T-helper 1 cell treated with Interleukin-12 subunit alpha and Interleukin-12 subunit beta and Interleukin-4 antibody, amounts not matched to agents 30 μg/mL and 1 μg/mL, for 36 hours (primary cell): Measurements from ENCODE around the gene B3GALT6.

Experiments
- H3K27ac Mint-ChIP-seq: one replicate; pipeline ENCODE4 v1.8.0; 2021; ENCODE audit warnings: mild to moderate bottlenecking, mixed read lengths
- H3K27me3 Mint-ChIP-seq: one replicate; pipeline ENCODE4 v1.8.0; 2021; ENCODE audit warnings: low read depth, mixed read lengths
- H3K36me3 Mint-ChIP-seq: one replicate; pipeline ENCODE4 v1.8.0; 2021; ENCODE audit warnings: low read depth, mixed read lengths
- H3K4me1 Mint-ChIP-seq: one replicate; pipeline ENCODE4 v1.8.0; 2021; ENCODE audit warnings: low read depth, mixed read lengths
- H3K4me3 Mint-ChIP-seq: one replicate; pipeline ENCODE4 v1.8.0; 2021; ENCODE audit warnings: mild to moderate bottlenecking, moderate library complexity, mixed read lengths
- H3K9me3 Mint-ChIP-seq: one replicate; pipeline ENCODE4 v1.8.0; 2021; ENCODE audit warnings: mixed read lengths

Gene B3GALT6

DNA sequence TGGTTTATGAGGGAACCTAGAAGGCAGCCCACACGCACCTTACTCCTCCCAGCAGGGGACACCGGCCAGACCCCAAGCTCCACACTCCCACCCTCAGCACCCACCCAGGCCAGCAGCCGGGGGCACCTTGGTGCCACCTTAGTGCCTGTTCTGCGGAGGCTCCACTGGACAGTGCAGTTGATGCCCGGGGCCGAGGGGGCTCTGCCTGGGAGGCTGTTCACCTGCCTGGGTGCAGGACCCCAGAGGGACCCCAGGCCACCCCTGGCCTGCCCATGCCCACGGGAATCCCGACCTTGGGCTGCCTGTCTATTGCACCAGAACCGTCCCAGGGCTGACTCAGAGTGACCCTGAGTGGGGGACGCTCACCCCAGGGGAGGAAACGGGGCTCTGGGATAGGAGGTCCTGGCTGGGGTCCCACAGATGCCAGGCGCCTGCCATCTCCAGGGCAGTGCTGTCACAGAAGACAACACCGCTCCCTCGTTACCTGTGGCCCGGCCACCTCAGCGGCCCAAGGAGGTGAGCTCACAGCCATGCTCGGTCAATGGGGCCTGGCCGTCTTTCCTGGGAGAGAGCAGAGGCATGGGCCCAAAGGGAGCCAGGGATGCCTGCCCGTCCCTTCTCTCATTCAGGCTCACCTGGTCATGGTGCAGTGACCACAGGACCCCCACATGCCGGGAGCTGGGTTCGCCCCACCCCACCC, 48.9 kb downstream of the B3GALT6 start:
- Mint-ChIP-seq H3K4me3 (no peak overlapping the region), H3K4me1 (no peaks in the 10 kb centered on the region)

GRCh38 chr1:1281533-1282321, 49.7 kb downstream of the B3GALT6 start:
- Mint-ChIP-seq H3K27ac (no peak overlapping the region), H3K9me3 (no peaks in the 10 kb centered on the region), H3K27me3 (no peaks in the 10 kb centered on the region), H3K4me1 (no peaks in the 10 kb centered on the region), H3K4me3 (no peak overlapping the region), H3K36me3 (no peaks in the 10 kb centered on the region)

More for the DNA sequence above, 48.9 kb downstream of the B3GALT6 start:
- Mint-ChIP-seq H3K27me3 (no peaks in the 10 kb centered on the region), H3K27ac (no peak overlapping the region), H3K36me3 (no peaks in the 10 kb centered on the region), H3K9me3 (no peaks in the 10 kb centered on the region)

GRCh38 chr1:1282998-1283397, 51.0 kb downstream of the B3GALT6 start:
- Mint-ChIP-seq H3K9me3 (no peaks in the 10 kb centered on the region), H3K27me3 (no peaks in the 10 kb centered on the region), H3K4me3 (no peak overlapping the region), H3K4me1 (no peaks in the 10 kb centered on the region), H3K36me3 (no peaks in the 10 kb centered on the region), H3K27ac (no peak overlapping the region)

DNA sequence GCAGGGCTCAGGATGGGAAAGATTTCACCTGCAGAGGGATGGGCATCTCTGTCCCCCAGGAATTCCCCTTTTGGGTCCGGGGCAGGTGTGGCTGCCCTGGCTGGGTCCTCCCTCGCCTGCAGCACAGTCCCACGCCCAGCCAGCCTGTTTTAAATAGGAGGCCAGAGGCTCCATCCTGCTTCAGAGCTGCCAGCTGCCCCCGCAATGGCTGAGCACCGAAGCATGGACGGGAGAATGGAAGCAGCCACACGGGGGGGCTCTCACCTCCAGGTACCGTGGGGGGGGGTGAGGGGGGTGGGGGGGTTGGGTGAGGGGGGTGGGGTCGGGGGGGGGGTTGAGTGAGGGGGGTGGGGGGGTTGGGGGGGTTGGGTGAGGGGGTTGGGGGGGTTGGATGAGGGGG, 51.8 kb downstream of the B3GALT6 start:
- no peak overlapping the region for H3K27ac Mint-ChIP-seq
- no peaks in the 10 kb centered on the region for H3K36me3 Mint-ChIP-seq
- H3K4me1 Mint-ChIP-seq, result no peaks in the 10 kb centered on the region
- no peaks in the 10 kb centered on the region for H3K9me3 Mint-ChIP-seq
- no peak overlapping the region for H3K4me3 Mint-ChIP-seq
- no peaks in the 10 kb centered on the region for H3K27me3 Mint-ChIP-seq
